Measurements from ENCODE around the gene FLT4.
A peak's percentile ranks its signal among the peaks of the same experiment; 100 is the strongest.

The FLT4 gene

DNA sequence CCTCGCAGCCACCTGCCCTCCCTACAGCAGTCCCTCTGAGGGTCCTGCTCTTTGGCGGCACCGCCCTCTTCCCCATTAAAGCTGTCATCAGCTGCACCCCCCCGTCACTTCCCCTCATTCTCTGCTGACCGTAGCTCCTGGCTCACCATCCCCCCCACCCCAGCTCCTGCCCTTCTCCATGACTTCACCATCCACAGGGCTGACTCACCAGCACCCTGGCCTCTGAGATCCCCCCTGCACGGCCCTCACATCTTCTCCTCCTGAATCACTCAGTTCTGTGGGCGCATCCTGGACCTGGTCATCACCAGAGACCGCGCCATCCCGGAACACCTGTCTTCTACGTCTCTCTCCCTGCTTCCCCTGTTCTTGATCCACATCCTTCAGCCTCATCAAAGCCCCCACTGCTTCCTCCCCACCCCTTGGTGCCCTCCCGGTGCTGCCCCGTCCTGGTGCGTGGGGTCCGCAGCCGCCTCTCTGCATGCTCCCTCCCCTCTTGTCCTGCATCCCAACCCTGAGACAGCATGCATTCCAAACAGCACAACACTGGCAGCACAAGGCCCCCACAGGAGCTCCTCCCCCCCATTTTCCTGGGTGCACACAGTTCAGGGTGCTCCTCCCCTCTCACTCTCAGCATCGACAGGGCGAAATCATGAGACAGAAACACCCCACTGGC is 12.9 kb downstream of the FLT4 start:
- H3K4me2 ChIP-seq = peak overlapping the region; percentile 39
- no peak overlapping the region for H3K4me3 ChIP-seq
- TF ChIP-seq Cebpa-rat (IDR thresholded peaks at IDR 0.05) = no peak
- H4K20me1 ChIP-seq = no peaks in the 10 kb centered on the region; the same call in 1 of the 2 replicates
- no peaks in the 10 kb centered on the region for H3K27me3 ChIP-seq
- H3K36me3 ChIP-seq = no peaks in the 10 kb centered on the region
- H3K4me1 ChIP-seq = peaks cover 73% of the 10 kb centered on the region
- H3K9me3 ChIP-seq = no peaks in the 10 kb centered on the region
- H3K27ac ChIP-seq = no peak overlapping the region
- H3K9ac ChIP-seq = no peak overlapping the region

DNA sequence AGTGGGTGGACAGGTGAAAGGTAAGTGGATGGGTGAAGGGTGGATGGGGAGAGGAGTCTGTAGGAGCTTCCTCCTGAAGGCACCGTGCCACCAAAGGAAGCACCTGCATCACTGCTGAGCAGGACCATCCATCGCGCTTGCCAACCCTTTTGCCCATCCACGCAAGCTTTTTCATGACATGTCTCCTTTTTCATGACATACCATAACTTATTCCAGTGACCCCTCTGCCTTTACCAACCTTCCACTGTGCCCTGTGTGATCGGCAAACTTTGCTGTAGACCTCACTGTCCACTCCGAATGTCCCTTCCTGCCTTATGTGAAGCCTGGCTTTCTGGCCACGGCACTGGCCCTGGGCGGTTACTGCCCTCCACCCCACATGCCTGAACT is 13.4 kb downstream of the FLT4 start:
- Histone ChIP-seq H3K4me3 (no peak overlapping the region), H3K9me3 (no peaks in the 10 kb centered on the region), H3K4me1 (peaks cover 75% of the 10 kb centered on the region), H3K9ac (no peak overlapping the region), H3K4me2 (peak overlapping the region; percentile 39), H4K20me1 (no peaks in the 10 kb centered on the region; the same call in 1 of the 2 replicates), H3K36me3 (no peaks in the 10 kb centered on the region), H3K27me3 (no peaks in the 10 kb centered on the region), H3K27ac (no peak overlapping the region)
- no peak for TF ChIP-seq Cebpa-rat (IDR thresholded peaks at IDR 0.05)

DNA sequence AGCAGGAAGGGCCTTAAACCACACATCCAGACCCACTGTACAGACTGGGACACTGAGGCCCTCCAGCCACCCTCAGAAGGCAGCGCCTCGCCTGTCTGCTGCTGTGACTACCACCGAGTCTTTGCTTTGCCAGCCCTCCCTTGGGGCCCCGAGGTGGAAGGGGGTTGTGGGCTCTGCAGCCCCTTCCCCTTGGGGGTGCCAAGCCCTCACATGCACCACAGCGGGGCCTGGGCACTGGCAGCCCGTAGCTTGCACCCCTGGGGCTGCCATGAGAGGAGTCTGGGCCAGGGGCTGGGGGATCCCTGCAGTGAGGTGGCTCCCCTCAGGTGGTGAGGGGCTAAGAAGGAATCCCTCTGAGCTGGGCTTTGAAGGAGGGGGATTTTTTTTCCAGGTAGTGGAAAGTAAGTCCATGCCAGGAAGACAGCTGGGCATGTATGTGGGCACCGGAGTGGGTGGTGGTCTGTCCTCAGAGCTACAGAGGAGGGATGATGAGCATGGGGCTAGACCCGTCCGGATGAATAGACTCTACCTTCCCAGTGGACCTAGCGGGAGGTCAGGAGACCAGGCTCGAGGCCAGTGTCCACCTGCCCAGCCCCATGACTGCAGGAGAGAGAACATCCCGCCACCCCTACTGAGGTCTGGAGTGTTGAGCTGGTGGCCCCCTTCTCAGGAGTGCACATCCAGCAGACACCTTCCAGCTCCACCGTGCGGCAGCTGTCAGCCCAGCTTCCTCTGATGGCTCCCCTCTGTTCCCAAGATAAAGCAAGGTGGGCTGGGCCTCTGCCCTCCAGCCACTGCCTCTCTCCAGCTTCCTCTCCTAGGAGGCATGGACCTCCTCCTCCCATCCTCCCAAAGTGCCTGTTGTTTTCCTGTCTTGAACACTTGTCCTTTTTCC is 15.9 kb downstream of the FLT4 start:
- H3K9me3 ChIP-seq = no peaks in the 10 kb centered on the region
- H4K20me1 ChIP-seq = no peaks in the 10 kb centered on the region; the same call in 1 of the 2 replicates
- no peaks in the 10 kb centered on the region for H3K36me3 ChIP-seq
- H3K4me3 ChIP-seq = peak overlapping the region; percentile 17; the same call in 1 of the 2 replicates
- no peaks in the 10 kb centered on the region for H3K27me3 ChIP-seq
- H3K9ac ChIP-seq = 0 out of 2 replicates have a peak overlapping the region, but pooled peaks have one; percentile 35
- no peak for TF ChIP-seq Cebpa-rat (IDR thresholded peaks at IDR 0.05)
- peaks cover 57% of the 10 kb centered on the region for H3K4me1 ChIP-seq
- peak overlapping the region; percentile 74 for H3K27ac ChIP-seq
- peak overlapping the region; percentile 89 for H3K4me2 ChIP-seq

DNA sequence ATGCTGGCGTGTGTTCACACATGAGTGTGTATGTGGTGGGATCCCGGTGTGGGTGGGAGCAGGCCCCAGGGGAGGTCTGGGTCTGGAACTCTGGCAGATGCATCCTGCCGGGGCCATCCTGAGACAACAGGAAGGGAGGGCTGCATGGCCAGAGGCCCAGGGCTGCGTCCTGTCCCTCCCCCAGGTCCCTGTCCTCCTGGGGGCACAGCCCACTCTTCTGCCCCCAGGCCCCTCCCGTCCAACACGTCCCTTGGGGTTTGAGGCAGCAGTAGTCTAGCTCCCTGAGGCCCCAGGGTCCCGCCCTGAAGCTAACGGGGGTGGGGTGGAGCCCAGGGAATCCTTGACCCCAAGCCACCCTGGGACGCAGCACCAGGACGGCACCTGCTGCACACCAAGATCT is 16.6 kb downstream of the FLT4 start:
- Histone ChIP-seq H3K27ac (peak overlapping the region; percentile 74), H3K9ac (0 out of 2 replicates have a peak overlapping the region, but pooled peaks have one; percentile 35), H3K4me3 (peak overlapping the region; percentile 17; the same call in 1 of the 2 replicates), H4K20me1 (no peaks in the 10 kb centered on the region; the same call in 1 of the 2 replicates), H3K4me2 (peak overlapping the region; percentile 89), H3K4me1 (peaks cover 53% of the 10 kb centered on the region), H3K27me3 (no peaks in the 10 kb centered on the region), H3K9me3 (no peaks in the 10 kb centered on the region), H3K36me3 (no peaks in the 10 kb centered on the region)
- no peak for TF ChIP-seq Cebpa-rat (IDR thresholded peaks at IDR 0.05)

DNA sequence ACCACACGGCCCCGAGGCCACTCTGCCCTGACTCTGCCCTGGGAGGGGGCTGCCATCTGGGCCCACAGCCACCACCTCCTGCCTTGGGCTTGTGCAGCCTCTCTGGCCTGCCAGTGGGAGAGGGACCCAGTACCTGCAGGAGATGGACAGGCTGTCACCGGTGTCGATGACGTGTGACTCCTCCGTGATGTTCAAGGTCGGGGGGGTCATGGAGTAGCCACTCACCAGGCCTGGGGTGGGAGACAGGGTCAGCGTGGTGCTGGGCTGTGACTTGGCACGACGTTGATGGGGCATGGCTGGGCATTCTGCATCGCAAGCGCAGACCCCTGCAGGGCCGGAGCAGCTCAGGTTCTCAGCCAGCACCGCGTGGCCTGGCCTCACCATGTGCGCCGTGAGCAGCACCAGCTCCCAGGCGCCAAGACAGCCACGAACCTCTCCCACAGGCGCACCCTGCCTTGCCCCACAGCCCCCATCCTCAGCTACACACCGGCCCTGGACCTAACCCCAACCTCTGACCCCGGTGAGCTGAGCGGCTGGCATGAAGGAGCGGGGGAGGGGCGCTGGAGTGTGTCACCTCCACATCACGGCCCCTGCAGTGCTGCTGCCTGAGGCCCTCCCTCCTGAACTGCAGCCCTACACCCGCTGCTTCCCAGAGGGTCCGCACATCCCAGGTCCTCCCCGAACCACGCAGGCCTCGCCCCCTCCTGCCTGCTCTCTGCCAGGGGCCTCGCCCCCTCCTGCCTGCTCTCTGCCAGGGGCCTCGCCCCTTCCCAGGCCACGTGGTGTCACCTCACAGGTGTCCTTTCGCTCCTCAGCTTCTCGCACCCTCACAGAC is 17.6 kb downstream of the FLT4 start:
- no peaks in the 10 kb centered on the region for H3K36me3 ChIP-seq
- H3K4me1 ChIP-seq = peaks cover 55% of the 10 kb centered on the region
- no peaks in the 10 kb centered on the region; the same call in 1 of the 2 replicates for H4K20me1 ChIP-seq
- H3K4me2 ChIP-seq = peak overlapping the region; percentile 89
- H3K27me3 ChIP-seq = no peaks in the 10 kb centered on the region
- H3K9ac ChIP-seq = peak overlapping the region; percentile 54
- no peak for TF ChIP-seq Cebpa-rat (IDR thresholded peaks at IDR 0.05)
- H3K4me3 ChIP-seq = no peak overlapping the region
- H3K27ac ChIP-seq = peak overlapping the region; percentile 74
- H3K9me3 ChIP-seq = no peaks in the 10 kb centered on the region

DNA sequence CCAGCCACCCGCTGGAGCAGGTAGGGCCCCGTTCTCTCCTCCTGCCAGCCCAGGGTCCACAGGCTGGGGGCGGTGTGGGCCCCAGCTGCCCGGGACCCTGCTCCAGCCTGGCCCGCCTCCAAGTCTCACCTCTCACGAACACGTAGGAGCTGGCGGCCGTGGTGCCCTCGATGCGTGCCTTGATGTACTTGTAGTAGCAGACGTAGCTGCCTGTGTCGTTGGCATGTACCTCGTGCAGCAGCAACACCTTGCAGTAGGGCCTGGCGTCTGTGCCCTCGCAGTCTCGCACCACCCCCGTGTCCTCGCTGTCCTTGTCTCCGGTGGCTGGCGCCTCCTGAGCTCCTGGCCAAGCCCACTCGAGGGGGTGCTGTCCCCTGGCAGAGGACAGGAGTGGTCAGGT is 19.0 kb downstream of the FLT4 start:
- no peaks in the 10 kb centered on the region; the same call in 1 of the 2 replicates for H4K20me1 ChIP-seq
- no peak for TF ChIP-seq Cebpa-rat (IDR thresholded peaks at IDR 0.05)
- H3K9me3 ChIP-seq = no peaks in the 10 kb centered on the region
- H3K4me3 ChIP-seq = no peak overlapping the region
- H3K27me3 ChIP-seq = no peaks in the 10 kb centered on the region
- H3K27ac ChIP-seq = peak overlapping the region; percentile 46; the same call in 1 of the 2 replicates
- H3K4me2 ChIP-seq = no peak overlapping the region
- no peak overlapping the region for H3K9ac ChIP-seq
- H3K4me1 ChIP-seq = peaks cover 59% of the 10 kb centered on the region
- no peaks in the 10 kb centered on the region for H3K36me3 ChIP-seq

DNA sequence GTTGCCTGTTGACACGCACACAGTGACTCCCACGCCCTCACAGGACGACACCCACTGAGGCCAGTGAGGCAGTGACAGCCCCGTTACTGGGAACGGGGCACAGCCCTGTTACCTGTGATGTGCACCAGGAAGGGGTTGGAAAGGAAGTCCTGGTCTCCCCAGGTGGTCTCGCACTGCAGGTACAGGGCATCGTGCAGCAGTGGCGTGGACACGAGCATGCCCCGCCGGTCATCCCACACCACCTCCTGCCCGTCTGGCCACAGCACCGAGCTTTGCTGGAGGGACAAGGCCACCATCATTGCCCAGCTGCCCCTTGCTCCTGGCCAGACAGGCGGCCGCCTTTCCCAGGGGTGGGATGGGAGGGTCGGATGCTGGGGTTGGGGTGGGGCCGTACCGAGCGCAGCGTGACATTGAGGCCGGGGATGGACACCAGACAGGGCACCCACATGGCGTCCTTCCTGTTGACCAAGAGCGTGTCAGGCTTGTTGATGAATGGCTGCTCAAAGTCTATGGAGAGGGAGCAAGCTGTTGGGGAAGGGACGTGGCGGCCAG is 19.5 kb downstream of the FLT4 start:
- Histone ChIP-seq H3K27me3 (no peaks in the 10 kb centered on the region), H3K9ac (no peak overlapping the region), H4K20me1 (no peaks in the 10 kb centered on the region; the same call in 1 of the 2 replicates), H3K36me3 (no peaks in the 10 kb centered on the region), H3K27ac (no peak overlapping the region), H3K4me2 (no peak overlapping the region), H3K4me1 (peaks cover 64% of the 10 kb centered on the region), H3K9me3 (no peaks in the 10 kb centered on the region), H3K4me3 (no peak overlapping the region)
- TF ChIP-seq Cebpa-rat (IDR thresholded peaks at IDR 0.05) = no peak

DNA sequence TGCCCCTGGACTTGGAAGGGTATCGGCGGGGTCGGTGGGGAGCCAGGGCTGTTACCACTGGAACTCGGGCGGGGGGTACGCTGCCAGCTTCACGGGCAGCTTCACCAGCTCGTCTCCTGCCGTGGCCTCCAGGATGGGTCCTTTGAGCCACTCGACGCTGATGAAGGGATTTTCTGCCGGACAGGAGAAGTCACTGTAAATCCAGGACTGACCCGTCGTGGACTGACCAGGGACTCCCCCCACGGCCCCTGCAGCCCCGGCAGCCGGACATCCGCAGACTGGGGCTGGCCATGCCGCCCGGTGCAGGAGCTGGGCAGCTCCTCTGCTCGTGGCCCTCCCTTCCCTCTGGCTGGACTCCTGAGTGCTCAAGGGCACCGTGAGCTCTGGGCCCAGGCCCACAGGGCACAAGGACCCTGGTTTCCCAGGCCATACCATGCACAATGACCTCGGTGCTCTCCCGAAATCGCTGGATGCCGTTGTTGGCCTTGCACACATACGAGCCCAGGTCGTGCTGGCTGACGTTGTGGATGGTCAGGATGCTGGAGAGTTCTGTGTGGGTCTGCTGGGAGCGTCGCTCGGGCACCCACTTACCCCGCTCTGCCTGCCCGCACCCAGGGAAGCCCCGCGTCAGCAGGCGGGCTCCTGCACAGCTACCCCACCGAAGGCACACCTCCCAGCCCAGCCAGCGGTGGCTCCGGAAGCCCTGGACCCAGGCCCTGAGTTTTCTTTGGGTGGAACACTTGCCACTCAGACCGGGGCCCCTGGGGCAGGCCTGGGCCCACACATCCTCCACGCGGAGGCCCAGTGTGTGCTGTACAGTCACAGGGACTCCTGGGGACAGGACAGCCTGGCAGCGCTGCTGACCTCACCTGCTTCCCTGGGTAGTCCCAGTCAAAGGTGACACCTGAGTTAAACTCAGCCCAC is 20.3 kb downstream of the FLT4 start:
- H3K36me3 ChIP-seq = no peaks in the 10 kb centered on the region
- no peak overlapping the region for H3K4me2 ChIP-seq
- no peak for TF ChIP-seq Cebpa-rat (IDR thresholded peaks at IDR 0.05)
- H3K4me1 ChIP-seq = peaks cover 69% of the 10 kb centered on the region
- no peaks in the 10 kb centered on the region for H3K27me3 ChIP-seq
- no peak overlapping the region for H3K9ac ChIP-seq
- H3K9me3 ChIP-seq = no peaks in the 10 kb centered on the region
- no peak overlapping the region for H3K4me3 ChIP-seq
- no peaks in the 10 kb centered on the region; the same call in 1 of the 2 replicates for H4K20me1 ChIP-seq
- H3K27ac ChIP-seq = no peak overlapping the region

Measured in BLaER1 (cell line).